ENCODE measurements around the gene RAB11FIP3.
"Not testable (repeated sequence)": the region's sequence is repeated elsewhere in the genome, so short reads cannot be mapped to it uniquely, and the experiment has no call there.

RAB11FIP3 gene

DNA sequence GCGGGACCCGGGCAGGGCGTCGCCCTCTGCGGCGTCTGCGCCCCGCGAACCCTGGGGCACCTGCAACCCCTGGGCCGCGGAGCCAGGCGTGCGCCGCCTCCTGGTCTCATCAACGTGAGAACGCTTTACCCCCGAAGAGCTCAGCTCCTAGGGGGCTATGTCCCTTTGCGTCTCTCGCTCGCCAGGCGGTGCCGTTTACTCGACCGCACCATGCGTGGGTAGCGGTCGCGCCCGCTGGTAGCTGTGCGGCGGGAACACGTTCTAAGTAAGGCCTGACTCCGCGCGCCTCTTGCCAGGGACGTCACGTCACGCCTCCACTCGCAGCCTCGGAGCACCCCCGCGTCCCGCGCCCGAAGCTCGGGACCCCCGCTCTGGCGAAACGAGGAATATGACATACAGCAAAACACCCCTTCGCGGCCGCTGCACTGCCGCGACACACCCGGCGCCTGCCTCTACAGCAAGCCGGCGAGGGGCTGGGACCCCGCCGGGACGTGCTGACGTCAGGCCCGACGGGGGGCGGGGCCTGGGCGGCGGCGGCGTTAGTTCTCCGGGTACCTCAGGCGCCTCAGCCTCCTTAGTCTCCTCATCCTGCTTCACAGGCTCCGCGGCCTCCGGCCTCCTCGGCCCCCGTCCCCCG is at the start of gene RAB11FIP3:
Gene RAB11FIP3 (plus strand): TSS at position 568 of the 637 bp plus-strand sequence. CDS start 358 bp downstream, outside the sequence.
- FAIRE-seq (no peak), DNase-seq (ENCODE audit: low spot score) (peak; percentile 92)

GRCh38 chr16:375927-376816 is 49.3 kb upstream of the RAB11FIP3 start:
- no peak for FAIRE-seq
- DNase-seq (ENCODE audit: low spot score) = no peak

DNA sequence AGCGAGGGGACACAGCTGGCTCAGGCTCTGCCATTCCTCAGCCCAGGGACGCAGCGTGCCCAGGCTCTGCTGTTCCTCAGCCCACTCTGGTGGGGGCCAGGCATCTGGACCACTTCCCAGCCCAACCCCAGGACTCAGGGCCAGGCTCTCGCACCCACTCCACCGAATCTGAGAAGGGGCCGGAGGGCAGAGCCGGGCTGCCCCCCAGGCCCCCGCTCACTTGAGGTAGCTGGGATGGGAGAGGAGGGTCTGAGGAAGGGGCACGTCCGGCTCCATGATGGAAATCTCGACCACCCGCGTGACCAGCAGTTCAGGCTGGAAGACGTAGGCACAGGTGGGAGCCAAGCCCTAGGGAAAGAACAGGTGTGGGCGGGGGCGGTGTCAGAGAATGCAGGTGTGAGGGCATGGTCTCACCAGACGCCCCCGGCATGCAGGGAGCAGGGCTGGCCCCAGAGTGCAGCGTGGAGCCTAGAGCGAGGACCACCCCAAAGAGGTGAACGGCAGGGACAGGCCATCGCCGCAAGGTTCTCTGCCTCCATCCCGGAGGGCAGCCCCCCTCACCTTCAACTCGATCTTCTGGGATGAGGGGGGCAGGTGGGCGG is 48.5 kb upstream of the RAB11FIP3 start:
- DNase-seq (ENCODE audit: low spot score) (no peak), FAIRE-seq (no peak)

DNA sequence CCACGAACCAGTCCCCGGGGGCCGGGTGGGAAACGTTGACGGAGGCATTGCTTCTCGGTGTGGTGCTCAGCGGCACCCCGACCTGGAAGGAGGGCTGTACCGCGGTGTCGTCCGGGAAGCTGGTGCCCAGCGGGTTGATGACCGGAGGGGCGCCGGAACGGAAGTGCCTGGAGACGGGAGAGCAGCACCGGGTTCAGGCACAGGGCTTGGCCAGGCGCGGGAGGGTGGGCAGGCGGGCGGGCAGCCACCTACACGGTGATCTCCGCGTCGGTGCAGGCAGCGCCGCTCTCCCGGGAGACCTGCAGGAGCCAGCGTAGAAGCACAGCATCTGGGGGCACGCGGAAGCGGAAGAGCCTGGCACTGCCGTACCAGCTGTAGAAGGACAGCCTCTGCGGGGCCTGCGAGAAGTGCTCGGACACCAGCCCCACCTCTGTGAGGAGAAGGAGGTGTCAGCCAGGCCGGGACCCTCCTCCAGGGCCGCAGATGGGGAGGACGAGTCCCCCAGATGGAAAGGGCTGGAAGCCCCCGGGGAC is 48.0 kb upstream of the RAB11FIP3 start:
- DNase-seq (ENCODE audit: low spot score) (no peak), FAIRE-seq (no peak)

DNA sequence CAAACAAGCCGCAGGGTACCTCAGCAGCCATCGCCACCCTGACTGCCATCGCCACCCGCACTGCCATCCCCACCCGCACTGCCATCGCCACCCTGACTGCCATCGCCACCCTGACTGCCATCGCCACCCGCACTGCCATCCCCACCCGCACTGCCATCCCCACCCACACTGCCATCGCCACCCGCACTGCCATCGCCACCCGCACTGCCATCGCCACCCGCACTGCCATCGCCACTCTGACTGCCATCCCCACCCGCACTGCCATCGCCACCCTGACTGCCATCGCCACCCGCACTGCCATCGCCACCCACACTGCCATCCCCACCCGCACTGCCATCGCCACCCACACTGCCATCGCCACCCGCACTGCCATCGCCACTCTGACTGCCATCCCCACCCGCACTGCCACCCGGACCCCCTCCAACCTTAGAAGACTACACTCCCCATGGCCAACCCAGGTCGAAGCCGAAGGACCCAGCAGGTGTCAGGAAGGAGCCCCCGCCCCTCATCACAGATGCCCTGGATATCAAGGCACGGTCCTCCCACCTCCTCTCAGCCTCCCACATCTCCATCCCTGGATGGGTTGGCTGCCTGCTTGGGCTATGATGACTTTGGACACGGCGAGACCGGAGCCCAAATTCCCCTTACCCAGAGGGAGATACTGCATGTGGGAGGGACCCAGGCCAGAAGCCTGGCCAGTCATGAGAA is 47.2 kb upstream of the RAB11FIP3 start:
- FAIRE-seq = peak; percentile 95

GRCh38 chr16:378821-379182 is 46.6 kb upstream of the RAB11FIP3 start:
- FAIRE-seq = no peak
- DNase-seq (ENCODE audit: low spot score) = no peak

More for the DNA sequence above, 47.2 kb upstream of the RAB11FIP3 start:
- DNase-seq (ENCODE audit: low spot score) = not testable (repeated sequence)

- no peak for FAIRE-seq
Measured at GRCh38 chr16:379183-379960, 46.1 kb upstream of the RAB11FIP3 start.

DNA sequence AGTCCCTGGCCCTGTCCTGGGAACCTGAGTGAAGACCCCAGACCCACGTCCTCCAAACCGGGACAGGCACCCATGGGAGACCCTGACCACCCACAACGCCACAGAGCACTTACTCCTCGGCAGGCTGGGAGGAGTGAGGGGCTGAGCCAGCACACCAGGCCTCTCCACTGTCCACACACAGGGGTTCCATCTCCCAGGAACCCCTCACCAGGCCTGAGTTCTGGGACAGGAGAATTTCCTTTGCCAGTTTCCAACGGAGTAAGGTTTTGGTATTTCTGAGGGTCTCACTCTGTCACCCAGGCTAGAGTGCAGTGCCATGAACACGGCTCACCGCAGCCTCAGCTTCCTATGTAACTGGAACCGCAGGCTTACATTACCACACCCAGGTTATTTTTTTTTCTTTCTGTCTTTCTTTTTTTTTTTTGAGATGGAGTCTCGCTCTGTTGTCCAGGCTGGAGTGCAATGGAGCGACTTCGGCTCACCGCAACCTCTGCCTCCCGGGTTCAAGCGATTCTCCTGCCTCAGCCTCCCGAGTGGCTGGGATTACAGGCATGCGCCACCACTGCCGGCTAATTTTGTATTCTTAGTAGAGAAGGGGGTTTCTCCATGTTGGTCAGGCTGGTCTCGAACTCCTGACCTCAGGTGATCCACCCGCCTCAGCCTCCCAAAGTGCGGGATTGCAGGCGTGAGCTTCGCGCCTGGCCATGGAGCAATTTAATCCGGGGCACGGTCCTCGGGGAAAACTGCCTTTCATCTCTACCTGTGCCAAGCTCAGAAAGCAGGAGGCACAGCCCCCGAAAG is 45.3 kb upstream of the RAB11FIP3 start:
- FAIRE-seq = no peak
- no peak for DNase-seq (ENCODE audit: low spot score)

More at GRCh38 chr16:379183-379960, 46.1 kb upstream of the RAB11FIP3 start:
- no peak for DNase-seq (ENCODE audit: low spot score)

DNA sequence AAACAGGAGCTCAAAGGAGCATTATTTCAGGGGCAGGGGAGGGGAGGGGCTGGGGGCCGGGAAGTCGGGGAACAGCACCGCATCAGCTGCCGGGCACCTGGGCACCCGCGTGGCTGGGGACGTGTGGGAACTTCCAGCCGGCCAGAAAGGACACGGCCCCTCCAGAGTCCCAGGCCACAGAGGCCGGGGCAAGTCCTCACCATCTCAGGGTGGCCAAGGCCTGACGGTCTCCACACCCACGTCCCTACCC is 44.8 kb upstream of the RAB11FIP3 start:
- FAIRE-seq = no peak
- no peak for DNase-seq (ENCODE audit: low spot score)

DNA sequence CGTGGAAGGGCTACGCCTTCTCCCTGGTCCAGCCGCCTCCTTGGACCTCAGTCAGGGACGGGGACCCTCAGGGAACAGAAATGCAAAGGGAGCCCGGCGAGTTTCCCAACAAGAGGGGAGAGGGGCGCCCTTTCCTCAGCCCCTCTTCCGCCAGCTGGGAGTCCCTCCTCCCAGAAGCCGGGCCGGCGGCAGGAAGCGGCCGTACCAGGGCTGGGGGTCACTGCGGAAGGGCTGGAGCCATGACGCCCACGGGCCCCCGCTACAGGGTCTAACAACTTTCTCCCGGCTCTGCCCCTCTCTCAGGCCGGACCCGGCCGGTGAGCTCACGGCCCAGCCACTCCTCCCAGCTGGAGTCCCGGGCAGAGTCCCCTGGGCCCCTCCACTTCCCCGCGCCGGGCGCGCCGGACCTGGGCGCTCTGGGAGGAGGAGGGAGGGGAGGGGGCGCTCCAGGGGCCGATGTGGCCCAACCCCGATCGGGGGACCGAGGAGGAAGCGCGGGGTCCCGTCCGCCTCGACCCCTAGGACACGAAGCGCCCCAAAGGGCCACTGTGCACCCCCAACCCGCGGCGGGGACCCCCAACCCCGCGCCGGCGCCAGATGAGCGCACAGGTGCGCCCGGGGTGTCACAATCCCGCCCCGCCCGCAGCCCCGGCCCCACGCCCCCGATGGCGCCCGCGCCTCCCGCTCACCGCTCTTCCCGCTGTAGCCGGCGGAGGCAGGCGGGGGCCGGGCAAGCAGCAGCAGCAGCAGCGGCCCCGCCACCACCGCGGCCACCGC is 44.2 kb upstream of the RAB11FIP3 start:
- peak; percentile 30 for DNase-seq (ENCODE audit: low spot score)
- no peak for FAIRE-seq

DNA sequence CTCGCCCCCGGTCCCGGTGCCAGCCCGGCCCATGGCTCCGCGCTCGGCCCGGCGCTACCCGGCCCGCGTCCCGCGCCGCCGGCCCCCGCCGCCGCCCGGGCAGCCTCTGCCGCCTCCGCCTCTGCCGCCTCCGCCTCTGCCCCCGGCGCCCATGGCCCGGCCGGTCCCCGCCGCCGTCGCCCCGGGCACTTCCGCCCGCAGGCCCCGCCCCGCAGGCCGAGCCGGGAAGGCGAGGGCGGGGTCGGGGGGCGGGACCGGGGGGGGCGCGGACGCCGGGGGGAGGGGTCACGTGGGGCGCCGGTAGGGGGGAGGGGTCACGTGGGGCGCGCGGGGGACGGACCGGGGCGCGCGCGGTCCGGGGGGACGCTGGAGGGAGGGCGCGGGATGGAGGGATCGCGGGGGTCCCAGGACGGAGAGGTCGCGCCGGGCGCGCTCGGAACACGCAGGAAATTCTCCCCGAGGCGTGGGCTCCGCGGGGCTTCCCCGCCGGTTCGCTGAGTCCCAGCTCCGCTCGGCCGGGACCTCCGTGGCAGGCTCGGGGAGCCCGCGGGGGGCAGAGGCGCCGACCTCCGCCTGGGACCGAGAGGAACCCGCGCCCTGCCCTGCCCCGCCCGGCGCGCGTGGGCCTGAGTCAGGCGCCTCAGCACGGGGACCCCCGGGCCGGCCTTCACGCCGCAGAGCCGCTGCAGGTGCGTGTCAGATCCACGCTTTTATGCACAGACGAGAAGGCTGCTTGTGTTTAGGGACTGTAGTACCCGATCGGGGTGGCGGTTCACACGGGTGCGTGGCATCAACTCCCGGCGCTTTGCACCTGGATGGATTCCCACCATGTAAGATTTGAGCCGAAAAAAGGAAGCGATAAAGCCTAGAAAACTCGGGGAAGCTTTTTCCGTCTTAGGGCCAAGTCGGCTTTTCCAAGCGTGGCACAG is 43.4 kb upstream of the RAB11FIP3 start, which contains the start of gene PGAP6:
Gene PGAP6 (minus strand): TSS at position 190 of the 929 bp plus-strand sequence. CDS start 157 bp downstream, at position 33.
- DNase-seq (ENCODE audit: low spot score) = peak; percentile 89
- peak; percentile 30 for FAIRE-seq

DNA sequence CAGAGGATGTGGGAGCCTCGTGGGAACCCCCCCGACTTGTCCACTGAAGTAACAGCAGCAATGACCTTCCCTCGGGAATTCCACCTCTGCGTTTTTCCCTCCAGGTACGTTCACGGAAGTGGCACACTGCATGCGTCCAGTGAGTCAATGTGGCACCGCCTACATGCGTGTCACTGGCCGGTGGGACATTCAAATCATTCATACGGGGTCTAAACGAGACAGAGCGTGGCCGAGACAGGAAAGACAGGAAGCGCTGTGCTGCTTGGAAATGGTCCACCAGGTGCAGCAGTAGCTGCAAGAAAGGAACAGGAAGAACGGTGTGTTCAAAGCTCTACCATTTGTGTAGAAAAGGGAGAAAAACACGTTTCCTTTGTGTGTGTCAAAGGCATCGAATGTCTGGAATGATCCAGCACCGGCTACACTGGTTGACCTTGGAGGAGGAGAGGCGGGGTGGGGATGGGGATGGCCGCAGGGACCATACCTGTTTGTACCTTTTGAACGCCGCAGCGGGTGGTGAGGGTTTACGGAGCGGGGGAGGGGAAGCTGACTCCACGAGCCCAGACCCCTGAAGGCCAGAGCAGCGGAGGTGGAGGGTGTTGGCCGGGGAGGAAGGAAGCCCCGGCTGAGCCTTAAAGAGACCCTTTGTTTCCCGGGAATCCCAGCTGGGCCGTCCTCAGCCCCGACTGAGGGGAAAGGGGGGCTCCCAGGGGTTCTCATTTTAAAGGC is 42.0 kb upstream of the RAB11FIP3 start:
- peak; percentile 37 for DNase-seq (ENCODE audit: low spot score)
- FAIRE-seq = peak; percentile 53

DNA sequence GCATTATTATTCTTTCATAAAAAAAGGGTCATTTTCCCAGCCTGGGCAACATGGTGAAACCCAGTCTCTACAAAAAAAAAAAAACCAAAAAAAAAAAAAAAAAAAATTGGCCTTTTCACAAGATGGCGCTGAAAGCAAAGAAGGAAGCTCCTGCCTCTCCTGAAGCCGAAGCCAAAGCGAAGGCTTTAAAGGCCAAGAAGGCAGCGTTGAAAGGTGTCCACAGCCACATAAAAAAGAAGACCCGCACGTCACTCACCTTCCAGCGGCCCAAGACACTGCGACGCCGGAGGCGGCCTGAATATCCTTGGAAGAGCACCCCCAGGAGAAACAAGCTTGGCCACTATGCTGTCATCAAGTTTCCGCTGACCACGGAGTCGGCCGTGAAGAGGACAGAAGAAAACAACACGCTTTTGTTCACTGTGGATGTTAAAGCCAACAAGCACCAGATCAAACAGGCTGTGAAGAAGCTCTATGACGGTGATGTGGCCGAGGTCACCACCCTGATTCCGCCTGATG is 38.8 kb upstream of the RAB11FIP3 start:
- DNase-seq (ENCODE audit: low spot score) (no peak), FAIRE-seq (no peak)

GRCh38 chr16:387761-388666 is 37.4 kb upstream of the RAB11FIP3 start:
- not testable (repeated sequence) for DNase-seq (ENCODE audit: low spot score); FAIRE-seq

DNA sequence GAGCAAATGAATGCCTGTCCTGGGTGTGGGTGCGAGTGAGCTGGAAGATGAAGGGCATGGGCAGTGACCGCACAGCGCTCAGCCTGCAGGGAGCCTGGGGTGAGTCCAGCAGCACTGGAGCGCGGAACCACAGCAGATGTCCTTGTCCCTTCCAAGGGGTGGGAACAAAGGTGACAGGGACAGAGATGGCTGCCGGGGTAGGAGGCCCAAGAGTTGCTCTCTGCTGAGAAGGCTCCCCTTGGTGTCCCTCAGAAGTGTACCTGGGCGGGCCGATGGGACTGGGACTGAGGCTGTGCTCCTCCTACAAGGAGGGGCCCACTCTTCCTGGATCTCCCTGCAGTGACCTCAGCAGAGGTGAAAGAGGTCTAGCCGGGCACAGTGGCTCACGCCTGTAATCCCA is 36.1 kb upstream of the RAB11FIP3 start:
- FAIRE-seq = no peak
- DNase-seq (ENCODE audit: low spot score) = no peak

GRCh38 chr16:391885-392335 is 33.5 kb upstream of the RAB11FIP3 start:
- FAIRE-seq (no peak), DNase-seq (ENCODE audit: low spot score) (peak; percentile 43)
